Activated CD4-positive, alpha-beta memory T cell treated with anti-CD3 and anti-CD28 coated beads, Interleukin-2, amount 10 ng/mL, durations not matched to agents 7 days and 5 days (primary cell): ENCODE results near the gene ZSCAN31. TPM values are rescaled to one million over a fixed set of nuclear protein-coding genes. Genes with fewer than 3 reads are reported as not detected.

Experiments
- CTCF ChIA-PET: fragments of 350-600 bp; sonication (Branson Sonifier 250); formaldehyde crosslinking; loops from one replicate; lab custom pipeline; 2021; ENCODE audit warnings: antibody characterized with exemption, inconsistent platforms; lab: Charles Lee
- POLR2A ChIA-PET: fragments of 350-600 bp; sonication (Branson Sonifier 250); formaldehyde crosslinking; loops from one replicate; lab custom pipeline; 2021; ENCODE audit warnings: antibody characterized with exemption; lab: Charles Lee
- DNase-seq: peaks from one replicate; pipeline ENCODE4 v3.0.0-alpha.2; 2020
- H3K27ac Mint-ChIP-seq: one replicate; pipeline ENCODE4 v1.8.0; 2021; ENCODE audit warnings: mild to moderate bottlenecking, mixed read lengths
- H3K27me3 Mint-ChIP-seq: one replicate; pipeline ENCODE4 v1.8.0; 2021; ENCODE audit warnings: mixed read lengths
- H3K36me3 Mint-ChIP-seq: one replicate; pipeline ENCODE4 v1.8.0; 2021; ENCODE audit warnings: low read depth, mixed read lengths
- H3K4me1 Mint-ChIP-seq: one replicate; pipeline ENCODE4 v1.8.0; 2021; ENCODE audit warnings: mixed read lengths
- H3K4me3 Mint-ChIP-seq: one replicate; pipeline ENCODE4 v1.8.0; 2021; ENCODE audit warnings: mild to moderate bottlenecking, mixed read lengths
- H3K9me3 Mint-ChIP-seq: one replicate; pipeline ENCODE4 v1.8.0; 2021; ENCODE audit warnings: mixed read lengths
- total RNA-seq, 2 experiments: library from RNA; stranded (reverse); gene quantifications; one replicate each; pipeline ENCODE4 v1.2.3, GENCODE V29; 2021

The ZSCAN31 gene
- total RNA-seq, 2 experiments from 2014 or later, result 0.88 to 1.0 TPM

GRCh38 chr6:28295326-28295725 is 40.6 kb downstream of the ZSCAN31 start:
- Mint-ChIP-seq H3K9me3 (no peaks in the 10 kb centered on the region), H3K36me3 (no peaks in the 10 kb centered on the region), H3K27ac (no peak overlapping the region), H3K4me1 (no peaks in the 10 kb centered on the region), H3K4me3 (no peak overlapping the region), H3K27me3 (no peaks in the 10 kb centered on the region)
- ChIA-PET CTCF (no interaction called here), POLR2A (no interaction called here)
- no peak for DNase-seq

- ChIA-PET POLR2A (no interaction called here), CTCF (no interaction called here)
- H3K36me3 Mint-ChIP-seq, result no peaks in the 10 kb centered on the region
- no peaks in the 10 kb centered on the region for H3K27me3 Mint-ChIP-seq
- no peak overlapping the region for H3K4me3 Mint-ChIP-seq
- DNase-seq, result no peak
- no peaks in the 10 kb centered on the region for H3K9me3 Mint-ChIP-seq
- H3K27ac Mint-ChIP-seq, result no peak overlapping the region
- H3K4me1 Mint-ChIP-seq, result no peaks in the 10 kb centered on the region
Measured at GRCh38 chr6:28291573-28291972, 44.4 kb downstream of the ZSCAN31 start.

GRCh38 chr6:28282926-28283325 is 53.0 kb downstream of the ZSCAN31 start:
- H3K36me3 Mint-ChIP-seq, result peaks cover 11% of the 10 kb centered on the region
- peaks cover 13% of the 10 kb centered on the region for H3K4me1 Mint-ChIP-seq
- H3K4me3 Mint-ChIP-seq, result no peak overlapping the region
- DNase-seq, result no peak
- CTCF ChIA-PET, result interaction anchor here (1.0 to 1.5 kb wide), 2 partner anchors 16 to 73 kb away, joined by 4 read pairs; partner anchors contain the start of gene ZSCAN26
- peaks cover 5% of the 10 kb centered on the region for H3K27me3 Mint-ChIP-seq
- H3K9me3 Mint-ChIP-seq, result no peaks in the 10 kb centered on the region
- H3K27ac Mint-ChIP-seq, result no peak overlapping the region
- POLR2A ChIA-PET, result no interaction called here

GRCh38 chr6:28281288-28282064 is 54.5 kb downstream of the ZSCAN31 start, which contains the start of gene PGBD1:
Gene PGBD1, plus strand, starts transcription at chr6:28281572. Its CDS starts 2,242 bp downstream, at chr6:28283814.
- H3K4me1 Mint-ChIP-seq, result peaks cover 13% of the 10 kb centered on the region
- no peaks in the 10 kb centered on the region for H3K9me3 Mint-ChIP-seq
- CTCF ChIA-PET, result interaction anchor here (1.4 to 1.6 kb wide), 2 partner anchors 29 to 74 kb away, joined by 5 to 6 read pairs; partner anchors contain the start of gene ZKSCAN4
- H3K36me3 Mint-ChIP-seq, result peaks cover 18% of the 10 kb centered on the region
- peak; percentile 49 for DNase-seq
- H3K4me3 Mint-ChIP-seq, result peak within 1 kb of the TSS; percentile 72
- peaks cover 5% of the 10 kb centered on the region for H3K27me3 Mint-ChIP-seq
- POLR2A ChIA-PET, result interaction anchor here (0.9 to 1.0 kb wide), 2 partner anchors 29 to 75 kb away, joined by 3 to 5 read pairs; partner anchors contain the start of gene ZKSCAN4
- no peak within 1 kb of the TSS for H3K27ac Mint-ChIP-seq

GRCh38 chr6:28280595-28281287 is 55.2 kb downstream of the ZSCAN31 start:
- H3K36me3 Mint-ChIP-seq, result peaks cover 25% of the 10 kb centered on the region
- peaks cover 13% of the 10 kb centered on the region for H3K4me1 Mint-ChIP-seq
- peaks cover 5% of the 10 kb centered on the region for H3K27me3 Mint-ChIP-seq
- no peak overlapping the region for H3K27ac Mint-ChIP-seq
- H3K9me3 Mint-ChIP-seq, result no peaks in the 10 kb centered on the region
- H3K4me3 Mint-ChIP-seq, result peak overlapping the region; percentile 72
- DNase-seq, result no peak
- POLR2A ChIA-PET, result interaction anchor here (0.9 to 1.0 kb wide), 2 partner anchors 29 to 75 kb away, joined by 3 to 5 read pairs; partner anchors contain the start of gene ZKSCAN4
- CTCF ChIA-PET, result interaction anchor here (1.4 to 1.6 kb wide), 2 partner anchors 29 to 75 kb away, joined by 5 to 6 read pairs; partner anchors contain the start of gene ZKSCAN4

GRCh38 chr6:28277746-28278145 is 58.2 kb downstream of the ZSCAN31 start:
- H3K4me1 Mint-ChIP-seq, result peaks cover 21% of the 10 kb centered on the region
- H3K4me3 Mint-ChIP-seq, result no peak overlapping the region
- ChIA-PET POLR2A (interaction anchor here (2.5 kb wide), 1 partner anchor 11 kb away, joined by 6 read pairs; the partner anchor contains the start of gene ZSCAN26), CTCF (interaction anchor here (1.1 kb wide), 1 partner anchor 78 kb away, joined by 3 read pairs; no protein-coding TSS in a partner anchor)
- no peaks in the 10 kb centered on the region for H3K9me3 Mint-ChIP-seq
- DNase-seq, result no peak
- peaks cover 35% of the 10 kb centered on the region for H3K36me3 Mint-ChIP-seq
- peaks cover 5% of the 10 kb centered on the region for H3K27me3 Mint-ChIP-seq
- no peak overlapping the region for H3K27ac Mint-ChIP-seq

- H3K27ac Mint-ChIP-seq, result no peak overlapping the region
- H3K27me3 Mint-ChIP-seq, result peaks cover under 1% of the 10 kb centered on the region
- H3K36me3 Mint-ChIP-seq, result peaks cover 47% of the 10 kb centered on the region
- ChIA-PET POLR2A (no interaction called here), CTCF (interaction anchor here (2.6 kb wide), 1 partner anchor 81 kb away, joined by 6 read pairs; no protein-coding TSS in a partner anchor)
- no peak overlapping the region for H3K4me3 Mint-ChIP-seq
- no peaks in the 10 kb centered on the region for H3K9me3 Mint-ChIP-seq
- no peak for DNase-seq
- H3K4me1 Mint-ChIP-seq, result peaks cover 11% of the 10 kb centered on the region
Measured at GRCh38 chr6:28274888-28275287, 61.1 kb downstream of the ZSCAN31 start.

Other genes with a start within 250 kb of the ZSCAN31 start
- gene ZSCAN16, start 211.5 kb downstream of the ZSCAN31 start, total RNA-seq, result 1 to 10 TPM; 5.3 TPM
- gene ZKSCAN8, start 194.3 kb downstream of the ZSCAN31 start, total RNA-seq, result 10 to 100 TPM; 20.9 to 21.6 TPM
- 1 to 10 TPM; 4.9 to 5.6 TPM for gene ZSCAN9, start 110.9 kb downstream of the ZSCAN31 start, total RNA-seq
- 1 to 10 TPM; 6.3 to 6.6 TPM for gene ZKSCAN4, start 83.9 kb downstream of the ZSCAN31 start, total RNA-seq
- not detected for gene NKAPL, start 76.9 kb downstream of the ZSCAN31 start, total RNA-seq
- gene ZSCAN26, start 69.0 kb downstream of the ZSCAN31 start, total RNA-seq, result 10 to 100 TPM in 1 of 2 experiments, 1 to 10 TPM in 1; 9.9 to 10.2 TPM
- gene PGBD1, start 54.6 kb downstream of the ZSCAN31 start, total RNA-seq, result 1 to 10 TPM; 1.8 to 2.0 TPM
- 1 to 10 TPM; 5.5 to 6.5 TPM for gene ZKSCAN3, start 13.8 kb upstream of the ZSCAN31 start, total RNA-seq
- gene ZSCAN12, start 63.6 kb upstream of the ZSCAN31 start, total RNA-seq, result 1 to 10 TPM; 4.6 to 4.9 TPM
- gene ZSCAN23, start 107.3 kb upstream of the ZSCAN31 start, total RNA-seq, result under 1 TPM; 0.38 to 0.45 TPM
- gene GPX6, start 179.6 kb upstream of the ZSCAN31 start, total RNA-seq, result not detected
- gene GPX5, start 189.7 kb upstream of the ZSCAN31 start, total RNA-seq, result not detected